ENCODE measurements around the gene KLRK1. TPM values are rescaled to one million over a fixed set of nuclear protein-coding genes. Genes with fewer than 3 reads are reported as not detected.
"Not testable (repeated sequence)": the region's sequence is repeated elsewhere in the genome, so short reads cannot be mapped to it uniquely, and the experiment has no call there.

The KLRK1 gene
- total and polyA plus RNA-seq, 2 donors, result 1.3 to 1.9 TPM

GRCh38 chr12:10381928-10382628, 7.8 kb downstream of the KLRK1 start:
- Histone ChIP-seq H3K4me3 (ENCODE audit: low read depth, low read length) (no peak overlapping the region), H3K27ac (ENCODE audit: low read depth) (peak overlapping the region; percentile 29), H3K4me1 (ENCODE audit: insufficient read depth) (no peaks in the 10 kb centered on the region), H3K36me3 (ENCODE audit: insufficient read depth) (no peaks in the 10 kb centered on the region)
- WGBS, result 91% methylated on average over 4 of the region's 4 CpGs
- no peak for DNase-seq (ENCODE audit: extremely low spot score)

GRCh38 chr12:10378737-10379136, 11.1 kb downstream of the KLRK1 start:
- not testable (repeated sequence) for H3K4me1 ChIP-seq (ENCODE audit: insufficient read depth); H3K27ac ChIP-seq (ENCODE audit: low read depth); DNase-seq (ENCODE audit: extremely low spot score); H3K4me3 ChIP-seq (ENCODE audit: low read depth, low read length); H3K36me3 ChIP-seq (ENCODE audit: insufficient read depth)
- WGBS, result 96% methylated on average over 2 of the region's 2 CpGs

DNA sequence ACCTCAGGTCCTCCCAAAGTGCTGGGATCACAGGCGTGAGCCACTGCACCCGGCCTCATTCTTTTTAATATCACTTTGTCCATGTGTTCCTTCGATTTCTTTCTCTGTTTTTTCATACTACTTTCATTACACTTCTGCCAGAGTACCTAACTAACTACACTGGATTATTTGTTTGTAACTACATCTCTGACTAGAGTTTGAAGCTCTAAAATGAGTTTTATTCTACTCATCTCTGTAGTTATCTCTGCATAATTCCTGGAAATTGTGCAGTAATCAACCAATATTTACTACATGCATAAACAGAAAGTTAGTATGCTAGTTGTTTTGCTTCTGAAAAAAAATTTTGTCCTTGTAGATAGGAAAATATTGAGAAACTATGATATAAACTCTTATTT, 15.2 kb downstream of the KLRK1 start:
- no peaks in the 10 kb centered on the region for H3K36me3 ChIP-seq (ENCODE audit: insufficient read depth)
- no peak overlapping the region for H3K27ac ChIP-seq (ENCODE audit: low read depth)
- 94% methylated on average over 3 of the region's 3 CpGs for WGBS
- DNase-seq (ENCODE audit: extremely low spot score), result no peak
- no peak overlapping the region for H3K4me3 ChIP-seq (ENCODE audit: low read depth, low read length)
- peaks cover 4% of the 10 kb centered on the region for H3K4me1 ChIP-seq (ENCODE audit: insufficient read depth)

DNA sequence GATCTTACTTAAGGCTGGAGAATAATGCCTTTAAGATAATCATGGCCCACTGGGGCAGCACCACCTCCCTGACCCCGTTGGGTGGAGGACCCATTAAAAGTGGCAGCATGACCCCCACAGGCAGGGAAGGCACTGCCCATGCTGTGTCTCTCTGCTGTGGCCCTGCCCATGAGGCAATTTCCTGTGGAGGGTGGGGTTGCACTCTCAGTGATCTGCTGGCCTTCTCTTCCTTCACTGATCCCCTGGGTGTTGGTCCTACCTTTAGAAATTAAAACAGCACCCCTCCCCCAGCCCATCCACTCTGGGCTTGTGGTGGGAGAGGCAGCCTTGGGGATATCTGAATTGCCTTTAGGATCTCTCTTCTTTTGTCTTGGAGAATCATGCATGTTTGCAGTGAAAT, 17.3 kb downstream of the KLRK1 start:
- H3K4me3 ChIP-seq (ENCODE audit: low read depth, low read length), result no peak overlapping the region
- DNase-seq (ENCODE audit: extremely low spot score), result no peak
- H3K4me1 ChIP-seq (ENCODE audit: insufficient read depth), result peaks cover 4% of the 10 kb centered on the region
- no peaks in the 10 kb centered on the region for H3K36me3 ChIP-seq (ENCODE audit: insufficient read depth)
- H3K27ac ChIP-seq (ENCODE audit: low read depth), result no peak overlapping the region
- WGBS, result 50% methylated on average over 1 of the region's 1 CpG

GRCh38 chr12:10371893-10372535, 17.8 kb downstream of the KLRK1 start:
- not testable (repeated sequence) for H3K27ac ChIP-seq (ENCODE audit: low read depth); H3K4me3 ChIP-seq (ENCODE audit: low read depth, low read length); H3K4me1 ChIP-seq (ENCODE audit: insufficient read depth); DNase-seq (ENCODE audit: extremely low spot score); H3K36me3 ChIP-seq (ENCODE audit: insufficient read depth)
- 79% methylated on average over 6 of the region's 6 CpGs for WGBS

DNA sequence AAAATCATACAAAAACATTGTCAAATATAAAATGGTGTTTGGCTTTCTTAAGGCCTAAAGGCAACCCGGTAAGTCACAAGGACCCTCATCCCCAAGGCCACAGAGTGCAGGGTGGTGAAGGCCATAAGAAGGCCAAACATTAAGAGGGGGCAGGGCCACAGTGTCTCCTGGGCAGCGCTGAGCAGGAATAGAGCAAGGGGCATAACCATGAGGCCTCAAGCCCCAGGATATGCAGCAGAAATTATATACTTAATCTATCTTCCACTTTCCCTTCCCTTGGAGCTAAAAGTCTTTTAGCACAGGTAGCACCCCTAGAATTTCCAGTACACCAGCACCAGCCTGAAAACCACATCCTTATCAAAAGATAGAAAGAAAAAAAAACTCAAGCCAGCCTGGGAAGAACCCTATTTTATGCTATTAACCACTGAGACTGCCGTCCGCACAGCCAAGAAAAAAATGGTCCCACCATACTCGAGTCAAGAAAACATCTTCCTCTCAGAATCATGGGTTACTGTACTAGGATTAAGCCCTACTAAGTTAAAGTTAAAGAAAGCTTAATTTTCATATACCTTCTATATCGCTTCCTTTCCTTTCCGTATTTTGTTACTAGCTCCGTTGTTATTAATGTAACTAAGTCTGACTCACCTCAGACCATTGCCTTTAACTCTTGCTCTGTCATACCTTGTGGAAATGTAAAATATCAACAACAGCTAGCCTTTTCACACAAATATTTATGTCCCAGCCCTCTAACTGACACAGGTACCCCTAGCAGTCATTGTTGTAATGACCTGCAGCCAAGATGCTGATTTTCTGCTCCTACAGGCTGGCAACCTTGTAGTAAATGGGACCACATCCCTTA, 20.1 kb downstream of the KLRK1 start:
- peak overlapping the region; percentile 88 for H3K27ac ChIP-seq (ENCODE audit: low read depth)
- no peak overlapping the region for H3K4me3 ChIP-seq (ENCODE audit: low read depth, low read length)
- peaks cover 4% of the 10 kb centered on the region for H3K4me1 ChIP-seq (ENCODE audit: insufficient read depth)
- WGBS, result 87% methylated on average over 8 of the region's 8 CpGs
- no peaks in the 10 kb centered on the region for H3K36me3 ChIP-seq (ENCODE audit: insufficient read depth)
- no peak for DNase-seq (ENCODE audit: extremely low spot score)

GRCh38 chr12:10368206-10369171, 21.4 kb downstream of the KLRK1 start:
- no peak overlapping the region for H3K27ac ChIP-seq (ENCODE audit: low read depth)
- DNase-seq (ENCODE audit: extremely low spot score), result no peak
- 54% methylated on average over 10 of the region's 10 CpGs for WGBS
- peaks cover 4% of the 10 kb centered on the region for H3K4me1 ChIP-seq (ENCODE audit: insufficient read depth)
- H3K4me3 ChIP-seq (ENCODE audit: low read depth, low read length), result no peak overlapping the region
- H3K36me3 ChIP-seq (ENCODE audit: insufficient read depth), result no peaks in the 10 kb centered on the region

DNA sequence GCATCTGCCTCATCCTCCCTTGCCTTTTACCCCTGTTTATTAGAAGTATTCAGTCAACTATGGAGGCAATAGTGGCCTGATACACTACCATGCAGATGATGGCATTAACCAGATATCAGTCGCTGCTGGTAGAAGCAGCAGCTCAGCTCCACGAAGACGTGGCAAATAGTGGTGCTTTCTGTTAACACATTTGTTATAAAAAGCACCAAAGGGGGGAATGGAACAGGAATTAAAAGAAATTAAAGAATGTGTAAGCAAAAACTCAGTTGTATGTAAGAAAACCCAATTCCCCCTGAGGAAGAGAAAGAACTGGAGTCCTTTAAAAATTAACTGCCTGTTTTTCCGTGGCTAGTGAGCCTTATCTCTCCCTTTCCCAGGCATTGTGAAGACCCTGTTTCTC, 22.1 kb downstream of the KLRK1 start:
- not testable (repeated sequence) for H3K27ac ChIP-seq (ENCODE audit: low read depth); H3K4me1 ChIP-seq (ENCODE audit: insufficient read depth); H3K4me3 ChIP-seq (ENCODE audit: low read depth, low read length); DNase-seq (ENCODE audit: extremely low spot score); H3K36me3 ChIP-seq (ENCODE audit: insufficient read depth)
- 77% methylated on average over 4 of the region's 4 CpGs for WGBS

DNA sequence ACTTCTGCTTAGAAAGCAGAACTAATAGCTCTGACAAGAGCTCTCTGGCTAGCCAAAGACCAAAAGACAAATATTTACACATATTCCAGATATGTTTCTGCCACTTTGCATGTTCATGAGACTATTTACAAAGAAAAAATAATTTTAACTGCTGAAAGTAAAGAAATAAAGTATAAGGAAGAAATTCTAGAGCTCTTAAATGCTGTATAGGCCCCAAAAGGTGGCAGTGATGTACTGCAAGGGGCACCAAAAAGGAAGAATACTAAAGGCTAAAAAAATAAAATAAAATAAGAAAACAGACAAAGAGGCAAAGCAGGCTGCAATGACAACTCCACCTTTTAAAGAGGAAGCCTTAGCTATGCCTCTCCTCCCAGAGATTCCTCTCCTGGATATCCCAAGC, 23.0 kb downstream of the KLRK1 start:
- no peak for DNase-seq (ENCODE audit: extremely low spot score)
- H3K4me3 ChIP-seq (ENCODE audit: low read depth, low read length), result no peak overlapping the region
- H3K4me1 ChIP-seq (ENCODE audit: insufficient read depth), result no peaks in the 10 kb centered on the region

DNA sequence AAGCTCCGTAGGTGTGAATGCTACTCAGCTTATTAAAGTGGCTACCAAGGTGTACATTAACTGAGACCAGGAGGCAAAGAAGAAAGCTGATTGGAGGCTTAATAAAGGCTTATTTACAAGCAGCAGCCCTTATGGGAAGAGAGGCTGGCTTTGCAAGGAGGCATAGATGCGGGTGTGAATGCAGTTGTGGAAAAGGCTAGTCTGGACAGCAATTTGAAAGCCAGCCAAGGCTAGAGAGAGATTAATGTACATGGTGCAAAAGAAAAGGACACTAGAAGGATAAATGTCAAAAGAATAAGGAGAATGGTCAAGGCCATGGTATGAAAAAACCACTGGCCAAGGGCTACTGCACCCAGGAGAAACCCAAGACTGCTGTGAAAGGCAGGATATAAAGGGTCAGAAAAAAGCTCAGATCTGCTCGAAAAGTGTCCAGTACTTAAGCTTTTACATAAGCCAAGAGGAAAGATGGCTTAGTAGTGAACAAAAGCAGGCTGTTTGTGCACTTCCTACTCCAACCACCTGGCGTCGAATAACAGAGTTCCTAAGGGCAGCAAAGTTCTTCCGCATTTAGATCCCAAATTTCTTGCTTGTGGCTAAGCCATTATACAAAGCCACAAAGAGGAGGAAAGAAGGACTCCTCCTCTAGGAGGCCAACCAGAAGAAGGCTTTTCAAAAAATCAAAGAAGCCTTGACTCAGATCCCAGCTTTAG, 24.0 kb downstream of the KLRK1 start:
- H3K4me3 ChIP-seq (ENCODE audit: low read depth, low read length), result peak overlapping the region; percentile 49
- H3K36me3 ChIP-seq (ENCODE audit: insufficient read depth), result no peaks in the 10 kb centered on the region
- H3K4me1 ChIP-seq (ENCODE audit: insufficient read depth), result no peaks in the 10 kb centered on the region
- DNase-seq (ENCODE audit: extremely low spot score), result no peak
- H3K27ac ChIP-seq (ENCODE audit: low read depth), result peak overlapping the region; percentile 82
- 19% methylated on average over 6 of the region's 6 CpGs for WGBS

More for the DNA sequence above, 23.0 kb downstream of the KLRK1 start:
- no peaks in the 10 kb centered on the region for H3K36me3 ChIP-seq (ENCODE audit: insufficient read depth)
- peak overlapping the region; percentile 53 for H3K27ac ChIP-seq (ENCODE audit: low read depth)

DNA sequence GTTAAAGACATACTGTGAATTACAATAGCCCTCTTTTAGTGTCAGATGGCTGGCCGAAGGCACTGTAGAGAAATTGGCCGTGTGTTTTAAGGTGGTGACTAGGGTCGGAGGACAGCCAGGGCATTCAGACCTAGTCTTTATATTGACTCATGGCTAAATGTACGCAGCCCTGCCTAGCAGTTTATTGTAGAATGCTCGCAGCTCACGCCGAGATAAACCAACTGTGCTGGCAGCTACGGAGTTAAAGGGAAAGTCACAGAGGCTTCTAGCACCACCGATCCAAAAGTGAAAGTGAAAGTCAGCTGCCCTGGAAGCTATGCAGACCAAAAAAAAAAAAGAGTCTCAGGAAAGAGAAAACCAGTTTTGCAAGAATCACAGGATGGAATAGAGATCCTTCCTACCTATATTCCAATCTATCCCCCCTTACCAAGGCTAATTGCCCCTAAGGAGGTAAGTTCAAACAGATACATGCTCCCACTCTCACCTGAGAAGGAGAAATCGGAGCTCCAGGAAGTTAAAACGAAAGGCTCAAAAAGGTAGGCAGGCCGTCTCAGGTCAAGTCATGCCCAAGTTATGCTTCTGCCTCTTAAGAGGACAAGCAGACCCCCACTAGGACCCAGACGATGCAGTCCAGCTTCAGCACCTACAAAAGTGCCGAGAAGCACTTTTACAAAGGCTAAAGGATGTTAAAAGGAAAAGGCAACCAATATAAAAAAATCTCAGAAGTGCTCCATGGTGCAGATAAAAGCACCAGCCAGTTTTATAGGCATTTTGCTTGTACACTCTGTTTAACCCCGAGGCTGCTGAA, 24.8 kb downstream of the KLRK1 start:
- DNase-seq (ENCODE audit: extremely low spot score), result peak; percentile 91
- Histone ChIP-seq H3K4me3 (ENCODE audit: low read depth, low read length) (peak overlapping the region; percentile 49), H3K36me3 (ENCODE audit: insufficient read depth) (no peaks in the 10 kb centered on the region), H3K27ac (ENCODE audit: low read depth) (peak overlapping the region; percentile 94), H3K4me1 (ENCODE audit: insufficient read depth) (no peaks in the 10 kb centered on the region)
- under 1% methylated on average over 15 of the region's 15 CpGs for WGBS

All from urinary bladder (tissue), 4 donors.